DMS153 (cell line): ENCODE data around the gene ADAMTS9.
A peak's percentile ranks its signal among the peaks of the same experiment; 100 is the strongest.

Source experiments
- DNase-seq: peaks from one replicate; lab custom pipeline; 2025; lab: John Stamatoyannopoulos, UW

Gene ADAMTS9

DNA sequence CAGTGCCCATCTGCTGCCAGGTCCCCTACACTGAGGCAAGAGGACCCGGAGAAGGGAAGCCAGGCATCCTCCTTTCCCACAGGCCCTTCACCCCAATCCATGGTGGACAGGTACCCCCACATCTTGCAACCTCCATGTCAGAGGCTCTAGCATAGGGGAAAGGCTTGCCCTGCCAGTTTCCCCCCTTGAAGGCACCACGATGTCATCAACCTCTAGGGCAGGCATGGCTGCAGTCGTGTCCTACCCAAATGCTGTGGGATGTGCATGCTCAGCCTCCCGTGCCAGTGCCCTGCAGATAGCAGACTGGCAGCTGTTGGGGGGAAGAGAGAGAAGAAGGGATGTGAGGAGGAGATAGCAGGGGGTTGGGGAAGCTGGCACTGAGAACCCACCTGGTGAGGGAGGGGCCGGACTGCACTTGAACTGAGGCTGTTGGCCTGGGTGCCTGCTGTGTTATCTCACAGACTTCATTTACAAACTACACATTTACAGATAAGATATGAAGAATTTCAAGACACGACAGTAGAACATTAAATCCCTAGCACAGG is 197.5 kb downstream of the ADAMTS9 start:
- DNase-seq = no peak

DNA sequence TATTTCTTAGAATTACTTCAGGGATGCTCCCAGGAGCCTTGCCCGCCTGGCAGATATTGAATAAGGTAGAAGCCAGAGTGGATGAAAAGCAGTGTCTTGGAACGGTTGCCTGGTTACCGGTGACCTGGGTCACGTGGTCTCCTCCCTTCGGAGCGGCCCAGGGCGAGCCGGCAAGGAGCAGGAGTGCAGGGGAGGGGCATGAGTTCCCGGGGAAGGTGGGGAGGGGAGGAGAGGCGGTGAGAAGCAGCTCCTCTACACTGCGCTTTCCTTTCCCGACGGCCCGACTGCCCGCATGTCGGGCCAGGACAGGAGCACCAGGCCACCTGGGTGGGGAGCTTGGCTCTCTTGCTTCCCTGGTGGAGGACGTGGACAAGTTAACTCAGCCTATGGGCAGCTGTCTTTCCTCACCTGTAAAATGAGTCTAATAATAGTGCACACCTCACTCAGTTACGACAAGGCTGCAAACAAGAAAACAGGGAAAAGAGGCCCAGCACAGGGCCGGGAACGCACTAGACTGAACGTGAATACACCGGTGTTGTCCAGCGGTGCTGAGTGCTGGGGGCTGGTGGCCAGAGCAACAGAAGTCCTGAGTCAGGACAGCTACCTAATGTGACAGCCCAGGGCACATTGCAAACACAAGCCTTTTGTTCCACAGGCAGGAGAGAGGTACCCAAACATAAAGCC is 198.3 kb downstream of the ADAMTS9 start:
- DNase-seq = peak; percentile 53

DNA sequence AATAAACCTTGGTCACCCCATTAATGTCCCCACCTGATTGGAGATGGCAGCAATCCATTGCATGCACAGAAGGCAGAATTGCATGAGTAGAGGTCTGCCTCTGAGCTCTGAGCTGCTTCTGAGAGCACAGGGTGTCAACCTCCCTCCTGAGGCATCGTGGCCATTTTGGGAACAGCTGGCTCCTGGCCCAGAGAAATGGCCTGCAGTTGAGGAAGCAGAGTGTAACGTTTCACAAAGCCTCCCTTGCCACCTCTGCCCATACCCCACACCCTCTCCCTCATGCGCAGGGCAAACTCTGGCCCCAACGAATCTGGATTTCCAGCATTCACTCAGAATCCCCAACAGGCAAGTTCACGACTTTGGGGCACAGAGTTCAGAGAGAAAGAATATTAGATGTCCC is 198.9 kb downstream of the ADAMTS9 start:
- DNase-seq = peak; percentile 28

DNA sequence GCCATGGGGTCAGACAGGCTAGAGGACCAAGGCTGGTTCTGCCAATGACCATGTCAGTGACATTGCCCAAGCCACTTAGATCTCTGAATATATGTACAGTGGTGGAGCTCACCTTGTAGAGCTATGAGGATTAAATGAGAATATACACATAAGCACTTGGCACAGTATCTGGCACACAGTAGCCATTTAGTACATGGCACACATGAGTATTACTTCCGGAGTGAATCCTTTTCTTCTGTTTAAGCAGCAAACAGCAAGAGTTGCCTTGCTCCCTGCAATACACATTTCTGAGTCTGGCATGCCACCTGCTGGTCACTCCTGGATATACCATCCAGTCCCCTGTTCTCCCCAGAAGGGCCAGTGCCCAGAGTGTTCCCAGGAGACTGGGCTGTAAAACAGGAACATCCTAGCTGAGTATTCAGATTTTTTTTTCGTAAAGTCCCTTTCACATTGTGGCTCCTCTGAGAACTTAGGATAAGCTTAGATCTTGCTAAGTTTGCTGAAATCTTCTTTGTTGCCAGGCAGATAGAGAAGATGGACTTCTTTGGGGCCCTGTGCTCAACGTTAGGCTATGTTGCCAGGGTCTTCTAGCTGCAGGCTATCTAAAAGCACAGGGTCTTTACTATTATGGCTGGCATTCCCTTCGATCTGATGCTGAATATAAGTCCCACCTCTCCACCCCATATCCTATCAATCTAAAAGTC is 203.4 kb downstream of the ADAMTS9 start:
- peak; percentile 49 for DNase-seq

DNA sequence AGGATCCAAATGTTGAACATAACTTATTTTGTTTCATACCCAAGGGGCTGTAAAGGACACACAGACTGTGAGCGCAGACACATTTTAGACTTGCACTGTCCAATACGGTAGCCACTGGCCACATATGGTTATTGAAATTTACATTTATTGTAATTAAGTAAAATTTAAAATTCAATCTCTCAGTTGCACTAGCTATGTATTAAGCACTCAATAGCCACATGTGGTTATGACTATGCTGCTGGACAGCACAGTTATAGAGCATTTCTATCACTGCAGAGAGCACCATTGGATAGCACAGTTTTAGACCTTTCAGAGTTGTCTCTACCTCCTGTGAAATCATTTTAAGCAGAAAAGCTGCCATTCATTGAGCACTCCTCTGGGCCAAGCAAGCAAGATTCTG is 204.3 kb downstream of the ADAMTS9 start:
- no peak for DNase-seq

DNA sequence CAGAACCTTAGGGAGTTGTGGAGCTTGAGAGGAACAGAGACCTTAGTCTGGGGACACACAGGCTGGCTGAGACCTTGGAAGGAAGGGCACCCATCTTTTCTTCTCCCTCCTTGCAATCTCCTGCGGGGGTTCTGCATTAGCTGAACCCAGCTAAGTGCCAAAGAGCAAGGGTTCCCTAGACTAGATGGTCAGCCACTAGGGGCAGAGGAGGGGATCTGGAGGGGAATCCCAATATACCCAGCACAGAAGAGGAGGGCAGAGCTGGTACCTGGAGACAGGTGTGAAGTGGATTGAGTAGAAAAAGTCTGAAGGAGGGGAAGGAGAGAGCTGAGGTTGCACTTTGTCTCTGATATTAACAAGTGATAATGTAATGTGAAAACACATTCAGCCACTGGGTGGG is 212.8 kb downstream of the ADAMTS9 start:
- no peak for DNase-seq

DNA sequence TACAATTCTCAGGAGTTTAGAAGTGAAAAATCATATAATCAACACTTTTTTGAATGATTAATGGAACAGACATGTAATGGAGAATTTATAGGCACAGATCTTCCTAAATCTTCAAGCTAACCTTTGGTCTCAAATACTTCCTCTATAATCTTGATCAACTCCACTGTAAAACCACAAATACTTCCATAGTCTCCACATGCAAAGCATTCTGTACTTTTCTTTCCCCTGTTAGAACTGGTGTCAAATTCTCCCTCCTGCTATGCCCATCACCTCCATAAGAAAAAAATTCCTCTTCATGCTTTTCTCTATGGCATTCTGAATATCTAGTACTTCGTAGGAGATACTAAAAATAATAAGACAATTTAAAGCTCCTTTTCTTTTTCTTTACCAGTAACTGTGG is 214.3 kb downstream of the ADAMTS9 start:
- no peak for DNase-seq

DNA sequence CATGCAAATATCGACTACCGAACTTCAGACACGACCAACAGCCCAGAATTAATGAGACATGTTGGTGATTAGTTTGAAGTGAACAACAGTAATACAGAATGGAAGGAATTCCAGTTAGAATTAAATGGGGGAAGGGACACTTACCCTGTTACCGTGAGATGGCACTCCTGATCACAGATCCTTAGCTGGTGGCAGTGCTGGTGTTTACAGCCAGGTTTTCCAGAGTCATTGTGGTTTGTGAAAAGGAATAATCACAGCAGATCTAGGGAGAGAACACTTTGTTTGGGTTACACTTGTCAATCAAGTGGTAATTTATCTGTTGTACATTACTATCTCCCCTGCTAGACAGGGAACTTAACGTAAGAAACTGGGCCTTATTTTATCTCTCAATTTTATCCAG is 217.4 kb downstream of the ADAMTS9 start:
- DNase-seq = no peak

DNA sequence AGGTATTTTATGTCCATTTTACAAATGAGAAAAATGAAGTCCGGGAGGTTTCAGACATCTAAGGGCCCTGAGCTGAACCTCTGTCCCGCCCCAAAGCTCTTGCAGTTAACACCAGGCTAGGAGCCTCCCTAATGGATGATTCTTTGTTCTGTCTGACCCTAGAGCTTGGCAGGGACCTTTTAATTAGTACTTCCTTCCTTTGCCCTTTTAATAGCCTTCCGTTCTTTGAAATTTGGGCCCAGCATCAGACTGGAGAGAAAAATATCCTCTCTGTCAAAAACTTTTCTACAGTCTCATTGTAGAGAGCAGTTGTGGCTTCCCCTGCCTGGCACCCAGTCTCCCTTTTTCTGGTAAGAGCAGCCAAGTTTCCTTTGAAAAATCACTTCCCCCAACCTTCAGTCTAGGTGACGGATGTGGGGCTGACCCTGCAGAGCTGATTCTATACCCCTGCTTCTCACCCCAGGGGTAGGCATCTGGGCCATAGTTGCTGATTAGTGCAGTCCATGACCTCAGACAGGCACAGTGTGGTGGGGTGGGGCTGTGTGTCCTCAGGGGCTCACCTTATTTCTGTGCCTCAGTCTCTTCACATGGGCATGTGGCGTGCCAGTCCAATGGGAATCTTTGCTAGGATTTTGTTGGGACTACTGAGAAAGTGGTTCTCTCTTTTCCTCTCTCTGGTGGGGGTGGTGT is 220.4 kb downstream of the ADAMTS9 start:
- no peak for DNase-seq
